ENCODE measurements around the gene CPEB3. TPM values are rescaled to one million over a fixed set of nuclear protein-coding genes. Genes with fewer than 3 reads are reported as not detected.
"Not testable (repeated sequence)": the region's sequence is repeated elsewhere in the genome, so short reads cannot be mapped to it uniquely, and the experiment has no call there.

Gene CPEB3
- total RNA-seq, 1 experiment from 2014 or later: 1.2 TPM

DNA sequence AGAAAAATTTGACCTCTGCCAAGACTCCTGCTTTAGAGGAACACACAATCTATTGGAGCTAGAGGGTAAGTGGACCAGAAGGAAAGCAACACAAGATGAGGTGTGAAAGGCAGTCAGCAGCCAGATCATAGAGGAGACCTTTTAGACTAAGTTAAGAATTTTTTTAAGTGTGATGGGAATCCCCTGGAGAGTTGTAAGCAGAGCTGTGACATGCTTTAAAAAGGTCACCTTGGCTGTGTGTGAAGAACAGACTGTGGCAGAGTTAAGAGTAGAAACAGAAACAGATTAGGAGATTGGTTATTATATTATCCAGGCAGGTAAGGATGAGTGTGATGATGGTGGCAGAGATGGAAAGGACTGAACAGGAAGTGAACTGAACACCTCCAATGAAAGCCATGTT lies 23.5 kb downstream of the CPEB3 start:
- DNase-seq (ENCODE audit: low read depth): no peak

DNA sequence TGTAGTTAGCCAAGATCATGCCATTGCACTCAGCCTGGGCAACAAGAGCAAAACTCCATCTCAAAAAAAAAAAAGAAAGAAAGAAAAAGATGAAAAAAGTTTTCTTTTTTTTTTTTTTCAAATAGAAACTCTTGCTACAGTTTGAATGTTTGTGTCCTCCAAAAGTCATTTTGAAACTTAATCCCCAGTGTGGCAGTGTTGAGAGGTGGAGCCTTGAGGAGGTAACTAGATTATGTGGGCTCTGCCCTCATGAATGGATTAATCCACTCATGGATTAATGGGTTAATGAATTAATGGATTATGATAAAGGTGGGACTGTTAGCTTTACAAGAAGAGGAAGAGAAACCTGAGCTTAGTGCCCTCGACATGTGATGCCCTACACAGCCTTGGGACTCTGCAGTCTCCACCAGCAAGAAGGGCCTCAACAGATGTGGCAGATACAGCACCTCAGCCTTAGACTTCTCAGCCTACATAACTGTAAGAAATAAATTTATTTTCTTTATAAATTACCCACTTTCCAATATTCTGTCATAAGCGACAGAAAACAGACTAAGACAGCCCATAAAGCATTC lies 25.1 kb downstream of the CPEB3 start:
- DNase-seq (ENCODE audit: low read depth): no peak

DNA sequence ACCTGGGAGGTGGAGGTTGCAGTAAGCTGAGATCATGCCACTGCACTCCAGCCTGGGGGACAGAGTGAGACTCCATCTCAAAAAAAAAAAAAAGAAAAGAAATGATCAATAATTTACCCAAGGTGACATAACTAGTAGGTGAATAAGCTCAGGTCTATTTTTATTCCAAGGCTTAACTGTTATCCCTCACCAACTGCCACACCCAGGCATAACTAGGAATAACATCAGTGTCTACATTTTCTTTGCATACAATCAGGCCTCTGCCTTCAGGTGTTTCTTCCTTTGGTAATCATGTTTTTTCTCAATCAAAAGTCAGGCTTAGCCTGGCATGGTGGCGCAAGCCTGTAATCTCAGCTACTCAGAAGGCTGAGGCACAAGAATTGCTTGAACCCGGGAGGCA lies 26.6 kb downstream of the CPEB3 start:
- no peak for DNase-seq (ENCODE audit: low read depth)

DNA sequence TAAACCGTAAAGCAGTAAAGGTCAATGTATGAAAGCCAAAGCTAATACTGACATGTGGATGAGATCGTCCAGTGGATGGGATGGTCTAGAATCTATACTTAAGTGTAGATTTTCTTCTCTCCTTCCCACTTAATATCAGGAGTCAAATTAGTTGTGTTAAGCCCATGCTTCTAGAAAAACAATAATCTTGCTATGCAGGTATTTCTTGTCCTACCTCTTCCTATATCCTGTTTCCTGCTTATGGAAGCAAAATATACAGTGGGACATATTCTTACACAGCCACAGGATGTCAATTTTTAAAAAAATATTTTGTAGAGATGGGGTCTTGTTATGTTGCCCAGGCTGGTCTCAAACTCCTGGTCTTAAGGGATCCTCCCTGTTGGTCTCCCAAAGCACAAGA lies 27.5 kb downstream of the CPEB3 start:
- DNase-seq (ENCODE audit: low read depth): no peak

DNA sequence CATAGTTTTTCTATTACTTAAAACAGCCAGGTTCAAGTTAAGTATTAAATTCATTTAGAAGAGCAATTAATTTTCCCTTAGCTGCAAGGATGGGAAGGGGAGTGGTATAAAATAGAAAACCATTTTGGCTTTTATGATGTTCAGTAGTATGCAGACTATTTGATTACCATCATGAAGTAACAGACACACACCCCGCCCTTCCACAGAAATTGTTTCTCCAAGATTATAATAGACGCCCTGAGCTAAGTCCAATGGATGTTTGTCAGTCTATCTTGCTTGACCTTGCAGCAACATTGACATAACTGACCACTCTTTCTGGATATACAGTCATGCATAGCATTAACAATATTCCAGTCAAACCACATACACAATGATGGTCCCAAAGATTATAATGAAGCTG lies 42.3 kb downstream of the CPEB3 start:
- no peak for DNase-seq (ENCODE audit: low read depth)

DNA sequence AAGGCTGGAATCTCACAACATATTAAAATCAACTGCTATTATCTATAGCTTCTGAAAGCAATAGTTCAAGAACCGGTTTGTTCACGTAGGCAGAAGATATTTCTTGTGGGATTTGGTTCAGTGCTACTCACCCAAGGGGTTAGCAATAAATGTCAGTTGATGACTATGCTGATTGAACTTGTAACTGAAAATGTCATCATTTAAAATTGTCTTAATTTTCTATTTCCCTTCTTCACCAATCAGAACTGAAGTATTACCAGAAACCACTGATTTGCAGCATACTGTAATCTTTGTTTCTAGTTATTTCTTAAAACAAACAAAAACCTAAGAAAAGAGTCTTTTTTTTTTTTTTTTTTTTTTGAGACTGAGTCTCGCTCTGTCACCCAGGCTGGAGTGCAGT lies 46.1 kb downstream of the CPEB3 start:
- no peak for DNase-seq (ENCODE audit: low read depth)

DNA sequence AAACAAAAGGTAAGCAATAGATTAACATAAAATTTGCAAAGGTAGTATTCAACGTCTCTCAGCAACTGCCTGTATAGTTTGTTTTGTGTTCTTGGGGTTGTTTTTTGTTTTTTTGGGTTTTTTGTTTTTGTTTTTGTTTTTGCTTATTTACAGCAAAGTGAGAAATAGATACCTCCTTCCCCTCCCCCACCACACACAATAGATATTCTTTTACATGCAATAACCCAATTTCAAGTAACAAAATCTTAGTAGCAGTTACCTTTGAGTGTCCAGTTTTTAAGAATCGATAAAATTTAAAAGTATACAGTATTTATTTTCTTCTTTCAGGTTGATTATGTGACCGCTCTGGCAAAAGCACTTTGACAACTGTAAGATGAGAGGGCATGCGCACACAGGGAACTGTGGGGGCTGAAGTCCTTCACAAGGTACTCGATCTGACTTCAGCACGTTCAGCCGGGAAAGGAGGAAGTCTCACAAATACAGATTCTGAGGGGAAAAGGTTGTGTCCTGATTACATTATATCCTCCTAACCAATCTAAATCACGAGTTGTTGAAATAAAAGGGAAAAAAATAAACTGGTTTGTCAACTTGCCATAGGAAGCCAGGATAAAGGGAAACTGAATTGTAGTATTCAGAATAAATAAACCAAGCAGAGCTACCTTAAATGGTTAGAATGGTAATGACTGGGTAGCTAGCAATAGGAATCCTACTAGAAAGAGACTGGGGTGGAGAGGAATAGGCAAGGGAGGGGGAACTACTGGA lies 47.8 kb downstream of the CPEB3 start:
- DNase-seq (ENCODE audit: low read depth): peak; percentile 72

DNA sequence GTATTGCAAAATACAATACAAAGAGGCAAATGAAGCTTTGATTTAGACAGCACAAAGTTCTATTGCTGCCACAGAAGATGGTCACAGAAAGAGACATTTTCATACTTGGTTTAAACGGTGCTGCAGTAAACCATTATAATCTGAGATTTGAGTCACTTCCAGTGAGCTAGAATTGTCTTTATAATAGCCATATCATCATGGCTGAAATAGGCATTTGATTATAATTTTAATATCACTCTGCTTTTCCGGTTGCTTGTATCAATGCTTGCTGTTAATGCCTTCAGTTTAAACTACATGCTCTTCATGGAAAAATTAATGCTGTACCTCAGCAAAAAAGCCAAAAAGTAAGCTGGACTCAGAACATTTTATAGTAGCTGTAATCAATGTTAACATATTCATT lies 48.5 kb downstream of the CPEB3 start:
- DNase-seq (ENCODE audit: low read depth): no peak

DNA sequence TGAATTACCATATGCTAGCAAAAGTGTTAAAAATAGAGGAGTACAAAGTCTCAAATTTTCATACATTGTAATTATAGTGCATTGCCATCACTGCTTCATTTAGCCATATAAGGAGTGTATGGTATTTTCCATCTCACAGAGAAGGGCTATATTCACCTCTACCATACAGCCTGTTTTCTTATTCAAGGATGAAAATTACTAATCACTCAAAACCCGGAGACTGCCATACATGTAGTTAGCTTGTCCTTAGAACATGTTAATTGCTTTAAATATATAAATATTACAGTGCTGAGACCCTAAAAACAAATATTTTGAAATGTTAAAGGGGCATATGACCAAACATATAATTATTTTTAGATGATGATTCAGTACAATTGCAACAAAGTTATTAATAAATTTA lies 49.4 kb downstream of the CPEB3 start:
- DNase-seq (ENCODE audit: low read depth): no peak

DNA sequence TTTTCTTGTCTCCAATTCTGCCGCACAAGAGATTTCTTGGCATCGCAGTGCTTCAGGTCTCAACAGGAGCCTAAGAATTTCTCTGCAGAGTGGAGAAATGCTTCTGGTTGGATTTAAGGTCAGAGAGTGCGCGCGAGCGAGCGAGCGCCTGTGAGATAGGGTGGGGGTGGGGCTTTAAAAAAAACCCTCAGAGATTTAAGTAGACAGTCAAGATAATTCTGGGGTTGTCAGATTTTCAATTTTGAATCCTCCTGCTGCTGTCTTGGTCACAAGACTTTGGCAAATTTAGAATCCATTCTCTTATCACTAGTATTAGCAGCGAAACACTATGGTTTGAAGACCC lies 49.7 kb downstream of the CPEB3 start:
- peak; percentile 38 for DNase-seq (ENCODE audit: low read depth)

DNA sequence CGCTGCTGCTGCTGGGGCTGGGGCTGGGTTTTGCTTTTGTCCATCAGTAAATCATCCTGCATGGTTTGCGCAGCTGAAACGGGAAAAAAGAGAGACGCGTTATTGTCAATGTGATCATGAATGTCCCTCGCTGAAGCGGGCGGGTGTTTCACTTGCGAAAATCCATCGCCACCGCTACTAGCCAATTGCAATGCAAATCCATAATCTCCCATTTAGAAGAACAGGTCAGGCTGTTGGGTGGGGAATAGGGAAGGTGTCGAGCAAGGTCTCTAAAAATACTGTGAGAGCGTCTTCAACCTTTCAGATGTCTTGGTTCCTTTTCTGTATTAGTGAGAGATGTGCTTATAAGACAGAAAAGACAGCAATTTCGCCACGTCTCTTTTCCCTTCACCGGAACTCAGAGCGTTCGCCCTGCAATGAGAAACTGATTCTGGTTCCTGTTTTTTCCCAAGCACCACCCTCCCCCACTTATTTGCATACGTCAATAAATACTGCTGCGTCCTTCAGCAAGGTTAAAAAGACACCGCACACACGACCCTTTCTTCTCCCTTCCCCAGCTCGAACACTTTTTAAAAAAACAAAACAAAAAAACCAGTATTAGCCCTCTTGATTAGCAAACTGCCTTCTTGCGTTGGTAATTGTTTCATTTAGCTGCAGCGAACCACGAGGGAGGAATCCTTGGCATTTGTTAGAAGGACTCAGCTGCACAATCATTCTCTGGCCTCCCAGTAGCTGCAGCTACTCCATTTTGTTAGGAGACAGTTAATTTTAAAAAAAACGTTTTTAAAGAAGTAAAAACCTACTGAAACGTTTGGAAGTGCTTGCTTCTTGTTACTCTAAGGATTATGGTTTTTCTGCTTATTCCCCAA lies 50.4 kb downstream of the CPEB3 start:
- peak; percentile 77 for DNase-seq (ENCODE audit: low read depth)

DNA sequence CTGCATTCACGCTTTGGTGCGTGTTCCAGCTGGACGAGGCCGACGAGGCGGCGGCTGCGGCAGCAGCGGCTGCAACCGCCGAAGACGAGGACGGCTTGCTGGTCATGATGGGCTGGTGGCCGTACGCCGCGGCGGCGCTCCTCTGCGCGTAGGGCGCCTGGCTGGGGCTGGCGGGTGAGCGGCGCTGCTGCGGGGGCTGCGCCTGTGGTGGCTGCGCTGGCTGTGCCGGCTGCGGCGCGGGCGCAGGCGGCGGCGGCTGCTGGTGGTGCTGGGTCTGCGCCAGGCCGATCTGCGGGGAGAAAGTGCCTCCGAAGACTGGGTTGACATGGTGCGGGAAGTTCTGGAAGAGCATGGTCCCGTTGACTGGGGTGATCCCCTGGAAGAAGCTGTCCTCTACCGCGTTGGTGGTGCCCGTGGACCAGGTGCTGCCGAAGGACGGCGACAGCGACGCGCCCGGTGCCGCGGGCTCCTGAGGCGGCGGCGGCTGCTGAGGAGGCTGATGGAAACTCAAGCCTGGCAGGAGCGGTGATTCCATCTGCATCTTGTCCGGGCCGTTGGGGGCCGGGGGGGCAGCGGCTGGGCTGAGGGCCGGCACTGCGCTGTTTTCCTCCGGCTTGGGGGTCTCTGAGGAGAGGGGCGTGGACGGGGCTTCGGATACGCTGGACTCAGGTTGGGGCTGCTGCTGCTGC lies 51.1 kb downstream of the CPEB3 start:
- DNase-seq (ENCODE audit: low read depth): peak; percentile 12

DNA sequence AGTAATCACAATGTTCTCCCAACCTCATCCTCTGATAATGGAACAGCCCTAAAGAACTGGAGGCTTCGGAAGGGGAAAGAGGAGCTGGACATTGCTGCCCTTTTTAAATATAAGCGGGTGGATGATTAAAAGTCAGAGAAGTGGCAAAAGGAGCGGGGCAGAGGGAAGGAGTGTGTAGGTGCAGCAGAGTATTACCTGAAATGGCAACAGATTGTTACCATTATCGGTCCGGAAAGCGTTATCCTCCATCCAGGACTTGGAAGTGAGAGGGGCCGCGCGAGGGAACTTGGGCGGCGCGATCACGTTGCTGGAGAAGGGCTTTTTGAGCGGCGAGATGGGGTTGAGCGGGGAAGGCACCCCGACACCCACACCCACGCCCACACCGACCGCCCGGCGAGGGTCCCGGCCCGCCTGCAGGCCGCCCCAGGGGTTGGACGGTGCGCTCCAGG lies 51.7 kb downstream of the CPEB3 start:
- DNase-seq (ENCODE audit: low read depth): no peak

DNA sequence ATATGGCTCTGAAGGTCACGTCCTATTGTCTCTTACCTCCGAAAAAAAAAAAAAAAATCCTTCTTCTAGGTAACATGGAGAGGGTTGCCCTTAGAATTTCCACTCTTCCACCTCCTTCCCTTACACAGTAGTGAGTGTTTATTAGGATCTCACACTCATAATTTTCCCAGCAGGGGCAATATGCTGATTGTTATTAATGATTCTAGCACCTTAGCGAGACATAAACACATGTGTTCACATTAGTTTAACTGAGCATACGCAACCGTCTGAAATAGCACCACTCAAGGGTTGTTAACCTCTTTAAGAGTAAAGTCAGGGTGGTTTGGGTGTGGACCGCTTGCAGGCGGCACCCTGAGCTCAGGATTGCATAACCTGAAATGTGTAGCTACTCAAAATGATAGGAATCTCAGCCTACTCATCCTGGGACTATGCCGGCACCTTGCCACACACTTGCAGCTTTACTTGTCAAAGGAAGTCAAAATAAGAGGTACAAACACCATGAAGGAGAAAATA lies 52.2 kb downstream of the CPEB3 start:
- peak; percentile 63 for DNase-seq (ENCODE audit: low read depth)

DNA sequence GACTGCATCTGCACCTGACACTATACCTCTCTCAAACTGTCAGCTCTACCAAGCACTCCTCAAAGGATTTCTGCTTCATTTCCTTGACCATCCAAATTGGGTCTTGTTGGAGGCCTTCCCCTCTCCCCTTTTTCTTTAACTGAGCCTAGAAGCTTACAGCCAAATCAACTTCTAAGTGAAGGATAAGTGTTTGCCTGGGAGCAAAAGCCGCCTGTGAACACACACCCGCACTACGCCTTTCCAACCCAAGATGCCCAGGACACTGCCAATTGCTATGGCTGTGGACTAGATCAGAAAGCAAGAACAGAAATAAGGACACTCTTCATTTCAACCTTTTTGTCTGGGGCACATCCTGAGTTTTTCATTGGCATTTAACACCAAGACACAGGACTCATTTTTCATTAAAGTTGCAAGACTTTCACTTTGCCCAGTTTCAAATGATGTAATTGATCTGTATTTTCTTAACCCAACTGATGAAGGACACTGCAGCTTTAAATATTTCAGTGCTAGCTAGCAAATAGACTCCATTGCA lies 52.8 kb downstream of the CPEB3 start:
- no peak for DNase-seq (ENCODE audit: low read depth)

DNA sequence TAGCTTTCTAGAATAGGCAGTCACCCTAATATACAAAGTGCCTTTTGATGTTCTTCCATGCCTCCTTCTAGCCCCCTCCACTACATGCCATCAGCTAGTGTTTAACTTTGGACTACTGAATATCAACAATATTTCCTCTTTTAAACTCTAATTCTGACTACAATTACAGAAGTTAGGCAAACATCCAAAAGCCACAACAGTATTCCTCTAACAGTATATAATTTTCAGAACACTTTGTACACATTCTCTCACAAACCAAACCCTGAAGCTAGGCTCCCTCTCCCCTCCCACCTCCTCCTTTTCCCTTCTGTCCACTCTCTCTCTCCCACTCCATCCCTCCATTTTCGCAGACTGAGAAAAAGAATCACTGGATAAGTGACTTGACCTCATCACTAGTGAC lies 59.7 kb downstream of the CPEB3 start:
- DNase-seq (ENCODE audit: low read depth): no peak

DNA sequence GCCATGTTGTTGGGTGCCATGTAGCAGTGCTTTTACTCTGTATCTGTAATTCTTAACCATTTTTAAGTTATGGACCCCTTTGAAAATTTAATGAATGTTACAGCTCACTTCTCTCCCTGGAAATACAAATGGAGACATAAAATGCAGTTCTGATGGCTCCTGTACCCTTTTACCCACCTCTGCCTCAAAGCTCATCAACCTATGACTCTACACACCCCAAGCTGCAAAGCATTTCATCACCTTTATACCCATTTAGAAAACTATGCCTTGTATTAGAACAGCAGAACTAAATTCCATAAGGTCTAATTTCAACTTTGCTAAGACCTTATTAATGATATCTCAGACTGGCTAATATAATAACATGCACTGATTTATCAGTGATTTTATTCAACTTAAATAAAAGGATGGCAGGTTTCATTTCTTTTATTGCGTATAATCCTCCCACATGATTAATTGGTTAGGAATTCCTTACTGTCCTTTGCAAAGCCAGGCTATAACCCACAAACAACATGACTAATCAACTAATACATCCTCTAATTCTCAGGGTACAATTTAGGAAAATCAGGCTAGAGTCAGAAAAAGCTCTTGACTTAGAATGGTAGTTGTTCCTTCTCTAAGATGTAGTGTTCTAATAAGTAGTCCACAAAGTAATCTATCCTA lies 68.1 kb downstream of the CPEB3 start:
- DNase-seq (ENCODE audit: low read depth): peak; percentile 84

DNA sequence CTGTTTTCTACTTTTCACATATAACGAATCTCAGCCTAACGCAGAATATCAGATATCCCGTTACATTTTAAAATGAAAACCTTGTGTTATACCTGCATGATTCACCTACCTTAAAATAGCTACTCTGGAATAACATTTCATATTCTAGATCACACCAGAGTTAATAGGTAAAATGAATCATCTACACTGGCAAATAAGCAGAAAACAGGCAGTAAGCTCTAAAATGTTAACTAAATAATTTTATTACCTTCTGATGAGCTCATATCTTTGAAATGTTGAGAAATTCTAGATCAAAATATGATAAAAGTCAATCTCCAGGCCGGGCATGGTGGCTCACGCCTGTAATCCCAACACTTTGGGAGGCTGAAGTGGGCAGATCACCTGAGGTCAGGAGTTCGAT lies 71.3 kb downstream of the CPEB3 start:
- peak; percentile 43 for DNase-seq (ENCODE audit: low read depth)

DNA sequence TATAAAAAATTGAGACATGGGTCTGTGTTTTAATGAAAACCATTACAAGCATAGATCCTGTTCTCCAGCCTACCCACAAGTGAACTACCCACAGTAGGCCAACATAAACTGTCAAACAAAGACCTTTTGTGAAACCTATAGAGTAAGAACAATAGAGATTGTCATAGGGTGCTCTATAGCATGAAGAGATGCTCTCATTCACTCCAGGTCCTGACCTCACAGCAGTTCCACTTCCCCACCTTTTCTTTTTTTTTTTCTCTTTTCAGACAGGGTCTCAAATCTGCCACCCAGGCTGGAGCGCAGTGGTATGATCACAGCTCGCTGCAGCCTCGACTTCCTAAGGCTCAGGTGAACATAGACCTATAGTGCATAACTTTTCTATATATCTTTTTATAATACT lies 72.3 kb downstream of the CPEB3 start:
- DNase-seq (ENCODE audit: low read depth): no peak

DNA sequence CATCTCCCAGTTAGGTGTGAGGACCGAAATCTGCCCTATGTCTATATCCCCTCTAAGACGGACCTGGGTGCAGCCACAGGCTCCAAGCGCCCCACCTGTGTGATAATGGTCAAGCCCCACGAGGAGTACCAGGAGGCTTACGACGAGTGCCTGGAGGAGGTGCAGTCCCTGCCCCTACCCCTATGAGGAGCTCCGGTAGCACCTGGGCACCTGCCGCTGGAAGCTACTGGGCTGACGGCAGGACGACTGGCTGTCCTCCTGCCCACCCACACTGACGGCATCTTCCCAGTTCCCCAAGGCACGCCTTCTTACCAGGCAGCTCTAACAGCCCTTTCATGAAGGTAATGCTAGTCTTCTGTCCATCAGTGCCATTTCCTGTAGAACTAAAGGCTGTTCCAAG lies 74.3 kb downstream of the CPEB3 start:
- DNase-seq (ENCODE audit: low read depth): not testable (repeated sequence)

DNA sequence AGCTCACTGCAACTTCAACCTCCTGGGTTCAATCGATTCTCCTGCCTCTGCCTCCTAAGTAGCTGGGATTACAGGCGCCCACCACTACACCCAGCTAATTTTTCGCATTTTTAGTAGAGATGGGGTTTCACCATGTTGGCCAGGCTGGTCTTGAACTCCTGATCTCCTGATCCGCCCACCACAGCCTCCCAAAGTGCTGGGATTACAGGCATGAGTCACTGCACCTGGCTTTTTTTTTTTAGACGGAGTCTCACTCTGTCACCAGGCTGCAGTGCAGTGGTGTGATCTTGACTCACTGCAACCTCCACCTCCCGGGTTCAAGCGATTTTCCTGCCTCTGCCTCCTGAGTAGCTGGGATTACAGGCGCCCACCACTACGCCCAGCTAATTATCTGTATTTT lies 75.7 kb downstream of the CPEB3 start:
- DNase-seq (ENCODE audit: low read depth): peak; percentile 16
